Stimulated activated CD4-positive, alpha-beta T cell treated with anti-CD3 and anti-CD28 coated beads, TNF-alpha, amount 100 ng/mL, for 24 hours (primary cell): ENCODE results near the gene GPR55.
"Not testable (repeated sequence)": the region's sequence is repeated elsewhere in the genome, so short reads cannot be mapped to it uniquely, and the experiment has no call there.

Experiments
- DNase-seq, 3 experiments: peaks; one replicate each; pipeline ENCODE4 v3.0.0-alpha.2; 2020; ENCODE audit warnings: low read depth in 3 of 3

Gene GPR55

GRCh38 chr2:230924470-230925341 is at the start of gene GPR55:
TSS of gene GPR55 (minus strand) at chr2:230925242. CDS start at chr2:230910962, 14,280 bp downstream.
- DNase-seq = peak; percentile 54 to 86 (median 57)

GRCh38 chr2:230974096-230974913 is 49.3 kb upstream of the GPR55 start:
- peak; percentile 40 to 72 (median 59) for DNase-seq

- no peak for DNase-seq
Measured at GRCh38 chr2:230972046-230972445, 47.0 kb upstream of the GPR55 start.

GRCh38 chr2:230969659-230970015 is 44.6 kb upstream of the GPR55 start:
- DNase-seq = no peak

- no peak for DNase-seq
Measured at GRCh38 chr2:230968921-230969658, 44.0 kb upstream of the GPR55 start.

GRCh38 chr2:230968314-230968713 is 43.3 kb upstream of the GPR55 start:
- not testable (repeated sequence) for DNase-seq

GRCh38 chr2:230967113-230967512 is 42.1 kb upstream of the GPR55 start:
- DNase-seq = no peak

GRCh38 chr2:230964136-230964730 is 39.2 kb upstream of the GPR55 start:
- no peak for DNase-seq

GRCh38 chr2:230961091-230961491 is 36.0 kb upstream of the GPR55 start:
- DNase-seq = no peak

- DNase-seq = no peak
Measured at GRCh38 chr2:230960026-230960425, 35.0 kb upstream of the GPR55 start.

GRCh38 chr2:230958820-230959756 is 34.0 kb upstream of the GPR55 start:
- DNase-seq = no peak

GRCh38 chr2:230957756-230958391 is 32.8 kb upstream of the GPR55 start:
- no peak for DNase-seq

GRCh38 chr2:230956827-230957755 is 32.0 kb upstream of the GPR55 start:
- peak in 2 of 3 experiments; percentile 42 to 48 for DNase-seq

- no peak for DNase-seq
Measured at GRCh38 chr2:230955163-230955737, 30.2 kb upstream of the GPR55 start.

- no peak for DNase-seq
Measured at GRCh38 chr2:230954746-230955145, 29.7 kb upstream of the GPR55 start.

- no peak for DNase-seq
Measured at GRCh38 chr2:230953845-230954244, 28.8 kb upstream of the GPR55 start.

GRCh38 chr2:230952226-230952956 is 27.3 kb upstream of the GPR55 start:
- DNase-seq = no peak

- DNase-seq = no peak
Measured at GRCh38 chr2:230951396-230951795, 26.4 kb upstream of the GPR55 start.
